CD4-positive, alpha-beta T cell treated with Interleukin-12 subunit alpha and Interleukin-12 subunit beta, for 1 hour (primary cell): Measurements from ENCODE around the gene ESR1.

Experiments
- DNase-seq: peaks from one replicate; pipeline ENCODE4 v3.0.0-alpha.2; 2020

Gene ESR1

DNA sequence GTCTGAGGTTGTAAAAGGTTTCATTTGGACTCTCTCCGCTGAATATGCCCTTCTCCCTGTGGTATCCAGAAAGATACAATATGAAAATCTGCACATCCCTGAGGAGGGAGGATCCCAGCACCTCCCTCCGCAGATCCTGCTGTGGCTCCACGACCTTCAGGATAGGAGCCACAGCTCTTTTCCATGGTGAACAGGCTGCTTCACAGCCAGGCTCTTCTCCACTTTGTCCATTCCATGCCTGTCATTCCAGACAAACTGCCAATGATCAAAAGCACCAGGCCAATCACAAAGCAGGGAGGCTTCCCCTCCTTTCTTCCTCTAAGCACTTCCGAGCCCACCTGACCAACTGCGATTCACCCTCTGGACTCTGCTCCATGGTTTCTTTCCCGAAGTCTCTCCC lies 339.8 kb downstream of the ESR1 start:
- no peak for DNase-seq

DNA sequence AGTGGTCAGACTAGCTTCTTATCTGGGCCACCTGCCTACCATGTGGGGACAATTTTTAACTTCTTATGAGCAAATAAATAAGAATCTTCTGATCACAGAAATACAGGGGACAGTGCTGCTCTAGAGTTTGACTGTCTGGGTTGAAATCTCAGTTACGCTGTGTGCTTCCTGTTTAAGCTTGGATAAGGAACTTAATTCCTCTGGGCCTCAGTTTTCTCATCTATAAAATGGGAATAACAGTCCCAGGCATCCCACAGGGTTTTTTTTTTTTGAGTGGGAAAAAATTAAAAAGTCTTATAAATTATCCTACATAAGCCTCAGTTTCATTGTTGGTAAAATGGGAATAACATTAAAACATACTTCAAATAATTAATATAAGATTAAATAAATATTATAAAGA lies 340.9 kb downstream of the ESR1 start:
- DNase-seq, result no peak

DNA sequence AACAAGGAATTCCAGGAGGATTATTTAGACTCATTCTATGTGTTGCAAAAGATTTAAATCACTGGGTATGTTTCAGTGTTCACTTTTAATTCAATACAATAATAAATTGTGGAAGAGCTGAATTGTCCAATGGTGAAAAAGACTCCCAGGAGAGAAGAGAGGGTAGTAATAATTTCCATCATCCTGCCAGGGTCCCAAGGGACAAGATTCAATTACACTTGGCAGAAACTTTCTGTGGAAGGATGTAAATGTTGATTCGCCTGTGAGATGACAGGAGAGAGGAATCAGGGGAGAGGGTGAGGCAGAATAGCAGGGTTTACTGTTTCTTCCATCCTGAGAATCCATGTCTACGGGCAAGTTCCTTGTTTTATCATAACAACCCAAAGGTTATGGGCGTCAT lies 342.7 kb downstream of the ESR1 start:
- no peak for DNase-seq

GRCh38 chr6:152151920-152152319 lies 344.4 kb downstream of the ESR1 start:
- no peak for DNase-seq

GRCh38 chr6:152154559-152155356 lies 347.3 kb downstream of the ESR1 start:
- DNase-seq, result no peak

GRCh38 chr6:152155792-152156191 lies 348.3 kb downstream of the ESR1 start:
- DNase-seq, result no peak

GRCh38 chr6:152160346-152160745 lies 352.9 kb downstream of the ESR1 start:
- DNase-seq, result no peak

- no peak for DNase-seq
Measured at GRCh38 chr6:152161501-152161900, 354.0 kb downstream of the ESR1 start.

- DNase-seq, result no peak
Measured at GRCh38 chr6:152164957-152165356, 357.5 kb downstream of the ESR1 start.

DNA sequence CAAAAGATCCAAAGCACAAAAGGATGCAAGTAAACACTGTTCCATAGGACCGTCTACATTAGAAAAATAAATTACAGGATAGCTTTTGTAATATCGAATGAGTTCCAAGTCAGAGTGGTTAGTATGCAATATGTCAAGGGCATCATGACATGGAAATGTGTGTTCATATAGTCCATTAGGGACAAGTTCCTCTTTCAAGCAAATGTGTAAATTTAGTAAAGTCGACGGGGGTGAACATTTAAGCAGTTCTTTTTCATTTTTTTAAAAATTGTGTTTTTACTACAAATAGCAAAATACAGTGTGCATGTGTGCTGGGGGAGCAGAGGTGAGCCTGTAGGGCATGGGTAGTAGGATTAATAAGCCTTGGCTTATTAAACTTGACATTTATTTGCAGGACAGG lies 359.0 kb downstream of the ESR1 start:
- no peak for DNase-seq

- DNase-seq, result no peak
Measured at GRCh38 chr6:152166897-152167296, 359.4 kb downstream of the ESR1 start.

- no peak for DNase-seq
Measured at GRCh38 chr6:152167641-152168603, 360.4 kb downstream of the ESR1 start.

DNA sequence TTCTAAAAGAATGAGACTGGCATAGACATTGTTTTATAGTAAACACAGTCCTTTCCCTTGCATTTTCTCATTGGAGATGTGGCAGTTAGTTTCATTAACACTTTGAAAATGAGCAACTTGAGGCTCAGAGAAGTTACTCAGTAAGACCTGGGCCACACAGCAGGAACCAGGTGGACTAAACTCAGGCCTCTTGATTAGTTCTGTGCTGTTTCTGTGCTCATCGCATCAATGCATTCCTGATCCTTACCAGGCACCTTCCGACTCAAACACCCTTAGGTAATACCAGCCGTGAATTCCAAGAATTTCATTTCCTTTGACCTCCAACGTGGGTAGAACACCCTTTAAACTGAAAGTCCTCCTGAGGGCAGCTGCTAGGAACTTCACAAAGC lies 362.8 kb downstream of the ESR1 start:
- no peak for DNase-seq

DNA sequence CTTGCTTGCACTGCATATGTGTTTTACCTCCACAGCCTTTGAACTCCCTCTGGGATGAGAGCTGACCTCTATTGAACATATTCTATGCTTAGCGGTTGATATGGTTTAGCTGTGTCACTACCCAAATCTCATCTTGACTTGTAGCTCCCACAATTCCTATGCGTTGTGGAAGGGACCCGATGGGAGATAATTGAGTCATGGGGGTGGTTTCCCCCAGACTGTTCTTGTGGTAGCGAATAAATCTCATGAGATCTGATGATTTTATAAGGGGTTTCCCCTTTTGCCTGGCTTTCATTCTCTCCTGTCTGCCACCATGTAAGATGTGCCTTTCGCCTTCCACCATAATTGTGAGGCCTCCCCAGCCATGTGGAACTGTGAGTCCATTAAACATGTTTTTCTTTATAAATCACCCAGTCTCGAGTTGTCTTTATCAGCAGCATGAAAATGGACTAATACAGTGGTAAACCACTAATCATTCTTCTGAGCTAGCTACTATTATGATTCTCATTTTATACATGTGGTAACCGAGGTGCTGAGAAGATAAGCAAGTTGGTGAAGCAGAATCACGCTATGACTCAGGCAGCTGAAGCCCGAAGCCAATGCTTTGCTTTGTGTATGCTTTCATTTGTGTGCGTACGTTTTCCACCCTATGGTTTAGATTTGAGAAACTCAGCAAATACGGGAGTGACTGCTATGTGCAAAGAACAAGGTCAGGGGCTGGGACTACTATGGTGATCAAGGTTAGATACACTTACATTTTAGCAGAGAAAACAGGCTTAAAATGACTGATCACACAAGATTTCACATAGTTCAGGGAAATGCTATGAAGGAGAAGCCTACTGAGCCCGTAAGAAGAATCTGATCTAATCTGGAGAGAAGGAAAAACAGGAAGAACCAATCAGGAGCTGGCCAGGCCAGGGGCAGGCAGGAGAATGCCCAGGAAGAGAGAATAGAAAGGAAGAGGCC lies 363.5 kb downstream of the ESR1 start:
- peak; percentile 65 for DNase-seq

DNA sequence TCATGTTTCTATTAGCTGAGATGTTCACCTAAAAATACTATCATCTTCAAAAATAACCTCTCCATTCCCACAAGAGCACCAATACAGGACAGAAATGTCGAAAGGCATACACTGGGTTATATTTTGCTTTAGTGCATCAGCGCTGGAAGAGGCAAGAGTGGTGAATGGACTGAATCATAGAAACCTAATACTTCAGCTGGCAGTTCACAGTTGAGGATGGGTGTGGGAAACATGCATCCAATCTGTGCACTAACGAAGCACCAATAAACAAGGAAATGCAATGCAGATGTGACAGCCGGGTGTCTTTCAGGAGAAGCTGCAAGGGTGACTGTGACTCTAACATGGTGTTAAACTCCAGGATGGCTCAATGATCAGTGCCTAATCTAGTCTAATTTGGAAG lies 365.8 kb downstream of the ESR1 start:
- no peak for DNase-seq

DNA sequence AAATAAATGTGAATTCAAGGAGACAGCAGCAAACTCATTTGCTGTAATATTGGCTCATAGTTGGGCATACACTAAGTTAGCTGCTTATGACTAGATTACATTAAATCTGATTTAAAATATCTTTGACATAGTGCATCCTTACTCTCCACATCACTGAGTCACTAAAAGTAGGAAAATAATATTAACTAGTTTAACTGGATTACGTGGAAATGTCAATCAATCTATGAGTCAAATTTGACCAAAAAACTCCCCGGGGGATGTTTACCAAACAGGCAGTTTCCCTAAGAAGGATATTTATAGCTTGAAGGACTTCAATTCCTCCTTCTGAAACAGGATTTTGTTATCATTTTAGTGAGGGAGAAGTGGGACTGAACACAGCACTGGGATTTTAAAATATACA lies 366.5 kb downstream of the ESR1 start:
- no peak for DNase-seq

- no peak for DNase-seq
Measured at GRCh38 chr6:152176268-152176667, 368.8 kb downstream of the ESR1 start.
